ENCODE measurements around the gene DEK. TPM values are rescaled to one million over a fixed set of nuclear protein-coding genes. Genes with fewer than 3 reads are reported as not detected.

Gene DEK
- total RNA-seq, 1 experiment from 2014 or later = 154 TPM

DNA sequence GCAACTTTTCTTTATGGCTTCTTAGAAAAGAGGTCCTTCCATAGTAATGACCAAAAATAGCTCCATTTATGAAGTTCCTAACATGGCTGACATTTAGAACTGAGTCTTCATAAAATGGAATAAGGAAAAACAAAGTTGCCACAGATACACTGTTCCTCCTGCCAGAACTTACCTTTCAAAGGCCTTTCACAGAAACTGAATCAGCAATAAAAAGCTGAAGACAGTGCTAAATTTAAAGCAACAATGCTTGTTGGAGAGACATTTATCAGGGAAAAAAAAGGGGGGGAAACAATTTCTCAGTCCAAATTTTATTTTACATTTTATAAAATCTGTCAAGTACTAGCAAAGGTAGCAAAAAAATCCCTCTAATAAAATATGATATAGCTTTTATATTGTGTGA lies 17.3 kb downstream of the DEK start:
- H3K4me3 ChIP-seq (ENCODE audit: low read length) = no peak overlapping the region
- no peak overlapping the region for H3K9ac ChIP-seq (ENCODE audit: low read length)
- DNase-seq = no peak
- H3K4me1 ChIP-seq (ENCODE audit: low read length) = no peaks in the 10 kb centered on the region
- no peak overlapping the region for H3K4me2 ChIP-seq (ENCODE audit: low read depth, low read length, poor library complexity, severe bottlenecking)
- no peak overlapping the region for H3K27ac ChIP-seq (ENCODE audit: low read length)
- no peaks in the 10 kb centered on the region for H3K9me3 ChIP-seq (ENCODE audit: low read length)
- no peaks in the 10 kb centered on the region for H3K9me2 ChIP-seq (replicated peaks; ENCODE audit: insufficient read depth, low read length)
- peaks cover 5% of the 10 kb centered on the region; the same call in 1 of the 2 replicates for H4K20me1 ChIP-seq (ENCODE audit: insufficient read depth, low read depth, low read length)
- H3K79me2 ChIP-seq (ENCODE audit: low read length) = peaks cover 98% of the 10 kb centered on the region
- no peaks in the 10 kb centered on the region for H3K27me3 ChIP-seq (ENCODE audit: low read length)
- no peak overlapping the region for H2AFZ ChIP-seq (ENCODE audit: low read length)
- H3K36me3 ChIP-seq (ENCODE audit: insufficient read depth, low read length) = peaks cover 88% of the 10 kb centered on the region

DNA sequence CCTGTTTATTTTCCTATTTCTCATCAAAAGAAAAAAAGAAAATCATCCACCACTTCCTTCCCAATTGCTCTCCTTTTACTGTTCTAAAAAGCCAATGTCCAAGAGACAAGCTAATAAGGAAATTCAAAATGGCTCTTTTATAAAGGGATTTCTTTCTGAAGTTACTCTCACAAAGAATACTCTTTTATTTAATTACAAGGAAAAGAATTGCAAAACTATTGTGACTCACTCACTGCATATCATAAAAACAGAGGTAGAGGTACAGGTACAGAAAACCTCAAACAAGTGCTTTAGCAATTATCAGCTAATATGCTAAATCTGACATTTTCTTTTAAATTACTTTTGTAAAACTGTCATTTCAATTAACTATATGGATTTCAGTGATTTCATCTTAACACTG lies 18.1 kb downstream of the DEK start:
- Histone ChIP-seq H2AFZ (ENCODE audit: low read length) (no peak overlapping the region), H3K79me2 (ENCODE audit: low read length) (peaks cover 98% of the 10 kb centered on the region), H3K27me3 (ENCODE audit: low read length) (no peaks in the 10 kb centered on the region), H3K9me2 (replicated peaks; ENCODE audit: insufficient read depth, low read length) (no peaks in the 10 kb centered on the region), H3K4me2 (ENCODE audit: low read depth, low read length, poor library complexity, severe bottlenecking) (no peak overlapping the region), H3K9me3 (ENCODE audit: low read length) (no peaks in the 10 kb centered on the region), H3K4me3 (ENCODE audit: low read length) (no peak overlapping the region), H3K4me1 (ENCODE audit: low read length) (no peaks in the 10 kb centered on the region), H3K27ac (ENCODE audit: low read length) (no peak overlapping the region), H3K36me3 (ENCODE audit: insufficient read depth, low read length) (peaks cover 88% of the 10 kb centered on the region), H4K20me1 (ENCODE audit: insufficient read depth, low read depth, low read length) (peaks cover 5% of the 10 kb centered on the region; the same call in 1 of the 2 replicates), H3K9ac (ENCODE audit: low read length) (no peak overlapping the region)
- no peak for DNase-seq

DNA sequence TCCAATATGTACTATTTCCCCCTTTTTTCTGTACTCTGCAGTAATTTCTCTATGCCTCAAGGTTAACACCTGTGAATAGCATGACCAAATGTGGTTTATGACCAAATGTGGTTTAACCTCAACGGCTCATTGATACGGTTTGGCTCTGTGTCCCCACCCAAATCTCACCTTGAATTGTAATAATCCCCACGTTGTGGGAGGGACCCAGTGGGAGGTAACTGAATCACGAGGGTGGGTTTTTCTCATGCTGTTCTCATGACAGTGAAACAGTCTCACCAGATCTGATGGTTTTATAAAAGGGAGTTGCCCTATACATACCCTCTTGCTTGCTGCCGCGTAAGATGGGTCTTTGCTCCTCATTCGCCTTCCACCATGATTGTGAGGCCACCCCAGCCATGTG lies 18.7 kb downstream of the DEK start:
- no peak overlapping the region for H3K4me2 ChIP-seq (ENCODE audit: low read depth, low read length, poor library complexity, severe bottlenecking)
- DNase-seq = no peak
- peaks cover 91% of the 10 kb centered on the region for H3K36me3 ChIP-seq (ENCODE audit: insufficient read depth, low read length)
- H3K9me3 ChIP-seq (ENCODE audit: low read length) = no peaks in the 10 kb centered on the region
- H3K9ac ChIP-seq (ENCODE audit: low read length) = no peak overlapping the region
- no peaks in the 10 kb centered on the region for H3K27me3 ChIP-seq (ENCODE audit: low read length)
- no peaks in the 10 kb centered on the region for H3K9me2 ChIP-seq (replicated peaks; ENCODE audit: insufficient read depth, low read length)
- no peak overlapping the region for H2AFZ ChIP-seq (ENCODE audit: low read length)
- peaks cover 5% of the 10 kb centered on the region; the same call in 1 of the 2 replicates for H4K20me1 ChIP-seq (ENCODE audit: insufficient read depth, low read depth, low read length)
- peaks cover 98% of the 10 kb centered on the region for H3K79me2 ChIP-seq (ENCODE audit: low read length)
- H3K27ac ChIP-seq (ENCODE audit: low read length) = no peak overlapping the region
- no peak overlapping the region for H3K4me3 ChIP-seq (ENCODE audit: low read length)
- H3K4me1 ChIP-seq (ENCODE audit: low read length) = no peaks in the 10 kb centered on the region

DNA sequence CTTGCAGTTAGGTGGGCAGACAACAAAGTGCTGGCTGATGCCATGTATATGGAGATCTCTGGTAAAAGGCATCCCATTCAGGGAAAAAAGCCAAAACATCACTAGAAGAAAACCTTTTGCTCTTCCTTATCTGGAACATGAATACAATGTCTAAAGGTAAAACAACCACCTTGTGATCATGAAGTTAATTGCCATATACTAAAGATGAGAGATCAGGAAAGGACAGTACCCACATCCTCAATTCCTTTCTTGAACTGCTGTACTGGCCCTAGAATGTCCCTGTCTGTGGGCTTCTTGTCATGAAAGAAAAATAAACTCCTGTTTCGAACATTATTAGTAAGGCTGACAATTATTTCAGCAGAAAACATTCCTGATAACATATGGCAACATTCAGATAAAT lies 19.3 kb downstream of the DEK start:
- no peak for DNase-seq
- H3K36me3 ChIP-seq (ENCODE audit: insufficient read depth, low read length) = peaks cover 97% of the 10 kb centered on the region
- peaks cover 5% of the 10 kb centered on the region; the same call in 1 of the 2 replicates for H4K20me1 ChIP-seq (ENCODE audit: insufficient read depth, low read depth, low read length)
- no peak overlapping the region for H3K4me2 ChIP-seq (ENCODE audit: low read depth, low read length, poor library complexity, severe bottlenecking)
- H3K9me3 ChIP-seq (ENCODE audit: low read length) = no peaks in the 10 kb centered on the region
- no peak overlapping the region for H3K27ac ChIP-seq (ENCODE audit: low read length)
- H2AFZ ChIP-seq (ENCODE audit: low read length) = no peak overlapping the region
- no peaks in the 10 kb centered on the region for H3K27me3 ChIP-seq (ENCODE audit: low read length)
- no peaks in the 10 kb centered on the region for H3K9me2 ChIP-seq (replicated peaks; ENCODE audit: insufficient read depth, low read length)
- no peak overlapping the region for H3K4me3 ChIP-seq (ENCODE audit: low read length)
- H3K9ac ChIP-seq (ENCODE audit: low read length) = no peak overlapping the region
- H3K4me1 ChIP-seq (ENCODE audit: low read length) = no peaks in the 10 kb centered on the region
- peaks cover 100% of the 10 kb centered on the region for H3K79me2 ChIP-seq (ENCODE audit: low read length)

DNA sequence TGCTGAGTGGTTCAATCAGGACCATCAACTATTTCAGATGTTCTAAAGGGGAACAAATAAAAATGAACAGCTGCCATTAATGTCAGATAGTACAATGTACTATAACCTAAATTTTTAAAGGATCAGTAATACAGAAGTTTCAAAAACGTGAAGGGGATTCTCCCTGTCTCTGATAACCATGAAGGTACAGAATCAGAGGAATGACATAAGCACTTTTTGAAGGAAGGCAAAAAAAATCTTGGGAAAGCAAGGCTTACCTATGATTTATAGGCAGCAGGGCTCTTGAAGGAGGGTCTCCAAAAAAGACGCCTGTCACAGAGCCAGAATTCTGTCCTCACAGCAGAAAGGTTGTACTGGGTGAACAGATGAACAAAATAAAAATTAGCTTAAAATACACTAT lies 20.1 kb downstream of the DEK start:
- no peak for DNase-seq
- Histone ChIP-seq H3K9me3 (ENCODE audit: low read length) (no peaks in the 10 kb centered on the region), H4K20me1 (ENCODE audit: insufficient read depth, low read depth, low read length) (peaks cover 2% of the 10 kb centered on the region; the same call in 1 of the 2 replicates), H3K4me1 (ENCODE audit: low read length) (no peaks in the 10 kb centered on the region), H2AFZ (ENCODE audit: low read length) (no peak overlapping the region), H3K36me3 (ENCODE audit: insufficient read depth, low read length) (peaks cover 97% of the 10 kb centered on the region), H3K9ac (ENCODE audit: low read length) (no peak overlapping the region), H3K4me2 (ENCODE audit: low read depth, low read length, poor library complexity, severe bottlenecking) (no peak overlapping the region), H3K9me2 (replicated peaks; ENCODE audit: insufficient read depth, low read length) (no peaks in the 10 kb centered on the region), H3K27ac (ENCODE audit: low read length) (no peak overlapping the region), H3K27me3 (ENCODE audit: low read length) (no peaks in the 10 kb centered on the region), H3K79me2 (ENCODE audit: low read length) (peaks cover 100% of the 10 kb centered on the region), H3K4me3 (ENCODE audit: low read length) (no peak overlapping the region)

DNA sequence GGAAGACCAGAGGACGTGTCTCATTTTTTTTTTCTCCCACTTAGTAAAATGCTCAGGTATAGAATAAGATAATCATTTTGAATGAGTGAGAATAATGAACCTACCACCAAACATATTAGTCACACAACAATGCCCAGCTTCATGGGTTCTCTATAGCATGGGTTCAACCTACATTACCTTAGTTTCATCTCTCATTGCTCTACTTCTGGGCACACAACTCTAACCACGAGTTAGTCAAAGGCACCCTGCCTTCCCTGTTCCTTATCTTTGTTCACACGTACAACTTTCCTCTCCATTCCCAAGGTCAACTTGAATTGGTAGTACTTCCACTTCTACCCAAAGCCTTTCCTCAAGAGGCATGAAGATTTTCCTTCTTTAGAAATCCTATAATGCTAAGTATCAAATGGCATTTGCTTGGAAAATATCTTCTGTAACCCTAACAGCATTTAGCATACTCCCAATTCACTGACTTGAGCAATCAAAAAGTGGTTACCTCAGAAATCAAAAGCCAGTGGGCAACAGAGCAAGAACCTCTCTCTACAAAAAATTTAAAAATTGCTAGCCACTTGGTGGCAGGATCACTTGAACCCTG lies 20.9 kb downstream of the DEK start:
- Histone ChIP-seq H2AFZ (ENCODE audit: low read length) (no peak overlapping the region), H3K36me3 (ENCODE audit: insufficient read depth, low read length) (peaks cover 95% of the 10 kb centered on the region), H4K20me1 (ENCODE audit: insufficient read depth, low read depth, low read length) (no peaks in the 10 kb centered on the region), H3K9ac (ENCODE audit: low read length) (no peak overlapping the region), H3K4me2 (ENCODE audit: low read depth, low read length, poor library complexity, severe bottlenecking) (no peak overlapping the region), H3K4me3 (ENCODE audit: low read length) (no peak overlapping the region), H3K79me2 (ENCODE audit: low read length) (peaks cover 99% of the 10 kb centered on the region), H3K9me2 (replicated peaks; ENCODE audit: insufficient read depth, low read length) (no peaks in the 10 kb centered on the region), H3K27me3 (ENCODE audit: low read length) (no peaks in the 10 kb centered on the region), H3K9me3 (ENCODE audit: low read length) (no peaks in the 10 kb centered on the region), H3K4me1 (ENCODE audit: low read length) (no peaks in the 10 kb centered on the region), H3K27ac (ENCODE audit: low read length) (no peak overlapping the region)
- no peak for DNase-seq

DNA sequence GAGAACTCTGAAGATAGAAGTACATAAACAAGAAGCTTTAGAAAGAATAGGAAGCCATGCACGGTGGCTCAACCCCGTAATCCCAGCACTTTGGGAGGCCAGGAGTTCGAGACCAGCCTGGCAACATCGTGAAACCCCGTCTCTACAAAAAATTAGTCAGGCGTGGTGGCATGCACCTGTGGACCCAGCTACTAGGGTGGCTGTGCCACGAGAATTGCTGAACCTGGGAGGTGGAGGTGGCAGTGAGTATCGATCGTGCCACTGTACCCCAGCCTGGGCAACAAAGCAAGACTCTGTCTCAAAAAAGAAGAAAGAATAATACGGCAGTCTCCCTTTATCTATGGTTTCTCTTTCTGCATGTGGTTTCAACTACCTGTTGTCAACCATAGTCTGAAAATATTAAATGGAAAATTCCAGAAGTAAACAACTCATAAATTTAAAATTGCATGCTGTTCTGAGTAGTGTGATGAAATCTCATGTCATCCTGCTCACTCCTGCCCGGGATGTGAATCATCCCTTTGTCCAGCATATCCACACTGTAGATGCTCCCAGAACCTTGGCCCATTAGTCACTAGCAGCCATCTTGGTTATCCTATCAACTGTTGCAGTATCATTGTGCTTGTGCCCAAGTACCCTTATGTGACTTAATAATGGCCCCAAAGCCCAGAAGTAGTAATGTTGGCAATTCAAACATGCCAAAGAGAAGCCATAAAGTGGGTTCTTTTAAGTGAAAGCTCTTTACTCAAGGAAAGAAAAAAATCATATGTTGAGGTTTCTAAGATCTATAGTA lies 22.1 kb downstream of the DEK start:
- no peaks in the 10 kb centered on the region for H4K20me1 ChIP-seq (ENCODE audit: insufficient read depth, low read depth, low read length)
- peaks cover 99% of the 10 kb centered on the region for H3K79me2 ChIP-seq (ENCODE audit: low read length)
- DNase-seq = no peak
- H3K36me3 ChIP-seq (ENCODE audit: insufficient read depth, low read length) = peaks cover 92% of the 10 kb centered on the region
- no peaks in the 10 kb centered on the region for H3K9me3 ChIP-seq (ENCODE audit: low read length)
- no peak overlapping the region for H3K9ac ChIP-seq (ENCODE audit: low read length)
- H3K27ac ChIP-seq (ENCODE audit: low read length) = no peak overlapping the region
- no peaks in the 10 kb centered on the region for H3K9me2 ChIP-seq (replicated peaks; ENCODE audit: insufficient read depth, low read length)
- no peaks in the 10 kb centered on the region for H3K4me1 ChIP-seq (ENCODE audit: low read length)
- H2AFZ ChIP-seq (ENCODE audit: low read length) = no peak overlapping the region
- H3K4me2 ChIP-seq (ENCODE audit: low read depth, low read length, poor library complexity, severe bottlenecking) = no peak overlapping the region
- H3K27me3 ChIP-seq (ENCODE audit: low read length) = no peaks in the 10 kb centered on the region
- H3K4me3 ChIP-seq (ENCODE audit: low read length) = no peak overlapping the region

DNA sequence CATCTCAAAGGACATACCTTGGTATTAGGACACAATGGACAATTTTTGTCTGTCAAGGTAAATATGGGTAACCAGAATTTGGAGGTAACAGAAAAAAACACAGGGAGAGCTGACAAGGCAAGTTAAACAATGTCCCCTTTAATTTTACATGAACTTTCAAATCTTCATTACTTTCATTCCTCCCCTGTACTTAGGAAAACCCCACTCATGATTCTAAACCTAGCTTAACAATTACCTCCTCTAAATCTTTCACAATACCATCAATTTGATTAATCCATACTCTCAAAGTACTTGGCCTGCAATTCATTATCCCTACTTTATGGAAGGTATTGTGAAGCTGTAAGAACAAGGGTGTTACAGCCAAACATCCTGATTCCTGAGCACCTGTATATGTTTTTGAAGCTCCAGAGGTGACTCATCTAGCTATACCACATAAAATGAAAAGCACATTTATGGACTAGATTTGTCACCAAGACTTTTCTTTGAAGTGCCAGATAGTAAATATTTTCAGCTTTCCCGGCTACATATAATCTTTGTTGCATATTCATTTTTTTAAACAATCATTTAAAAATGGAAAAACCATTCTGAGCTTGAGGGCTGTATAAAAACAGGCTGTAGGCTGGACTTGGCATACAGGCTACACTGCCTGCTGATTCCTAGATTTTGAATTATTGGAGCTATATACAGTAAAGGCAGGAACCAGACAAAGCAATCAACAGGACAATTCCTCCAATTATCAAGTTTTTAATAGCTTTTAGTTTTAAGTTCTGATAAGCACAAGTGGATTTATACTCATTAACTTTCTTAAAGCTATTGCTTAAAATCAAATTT lies 22.9 kb downstream of the DEK start:
- Histone ChIP-seq H3K27me3 (ENCODE audit: low read length) (no peaks in the 10 kb centered on the region), H3K9me2 (replicated peaks; ENCODE audit: insufficient read depth, low read length) (no peaks in the 10 kb centered on the region), H3K36me3 (ENCODE audit: insufficient read depth, low read length) (peaks cover 92% of the 10 kb centered on the region), H3K9ac (ENCODE audit: low read length) (no peak overlapping the region), H3K9me3 (ENCODE audit: low read length) (no peaks in the 10 kb centered on the region), H2AFZ (ENCODE audit: low read length) (no peak overlapping the region), H3K4me3 (ENCODE audit: low read length) (no peak overlapping the region), H3K4me1 (ENCODE audit: low read length) (no peaks in the 10 kb centered on the region), H3K27ac (ENCODE audit: low read length) (no peak overlapping the region), H4K20me1 (ENCODE audit: insufficient read depth, low read depth, low read length) (no peaks in the 10 kb centered on the region), H3K4me2 (ENCODE audit: low read depth, low read length, poor library complexity, severe bottlenecking) (no peak overlapping the region), H3K79me2 (ENCODE audit: low read length) (peaks cover 98% of the 10 kb centered on the region)
- no peak for DNase-seq
